ENCODE measurements around the gene OLIG2. TPM values are rescaled to one million over a fixed set of nuclear protein-coding genes. Genes with fewer than 3 reads are reported as not detected.

The OLIG2 gene
- total RNA-seq, 1 donor from 2014 or later = not detected

- H3K4me1 ChIP-seq = no peaks in the 10 kb centered on the region
- H3K27ac ChIP-seq (replicated peaks) = no peak overlapping the region
- H3K27me3 ChIP-seq (ENCODE audit: low read depth) = peaks cover 65% of the 10 kb centered on the region
- intact Hi-C loops (cut with micrococcal nuclease) = no loop called here
- H3K9me3 ChIP-seq (replicated peaks) = no peaks in the 10 kb centered on the region
- H3K4me3 ChIP-seq = no peak overlapping the region
- no peaks in the 10 kb centered on the region for H3K36me3 ChIP-seq
- no peak for DNase-seq
- no peak for TF ChIP-seq CTCF (IDR thresholded peaks at IDR 0.05; ENCODE audit: borderline replicate concordance)
These were observed 17.2 kb upstream of the OLIG2 start for GRCh38 chr21:33008333-33009051.

- H3K36me3 ChIP-seq = no peaks in the 10 kb centered on the region
- no peak for DNase-seq
- no peak for TF ChIP-seq CTCF (IDR thresholded peaks at IDR 0.05; ENCODE audit: borderline replicate concordance)
- H3K4me3 ChIP-seq = no peak overlapping the region
- intact Hi-C loops (cut with micrococcal nuclease) = no loop called here
- no peaks in the 10 kb centered on the region for H3K9me3 ChIP-seq (replicated peaks)
- no peak overlapping the region for H3K27ac ChIP-seq (replicated peaks)
- H3K27me3 ChIP-seq (ENCODE audit: low read depth) = peaks cover 82% of the 10 kb centered on the region
- no peaks in the 10 kb centered on the region for H3K4me1 ChIP-seq
These were observed 14.8 kb upstream of the OLIG2 start for GRCh38 chr21:33010931-33011330.

- Histone ChIP-seq H3K27ac (replicated peaks) (no peak overlapping the region), H3K4me3 (no peak overlapping the region), H3K36me3 (no peaks in the 10 kb centered on the region), H3K4me1 (no peaks in the 10 kb centered on the region), H3K9me3 (replicated peaks) (no peaks in the 10 kb centered on the region), H3K27me3 (ENCODE audit: low read depth) (peaks cover 87% of the 10 kb centered on the region)
- intact Hi-C loops (cut with micrococcal nuclease) = no loop called here
- DNase-seq = no peak
- no peak for TF ChIP-seq CTCF (IDR thresholded peaks at IDR 0.05; ENCODE audit: borderline replicate concordance)
These were observed 14.3 kb upstream of the OLIG2 start for GRCh38 chr21:33011462-33011861.

- TF ChIP-seq CTCF (IDR thresholded peaks at IDR 0.05; ENCODE audit: borderline replicate concordance) = no peak
These were observed 12.1 kb upstream of the OLIG2 start for GRCh38 chr21:33013626-33014025.

GRCh38 chr21:33014331-33014730 lies 11.4 kb upstream of the OLIG2 start:
- no peaks in the 10 kb centered on the region for H3K9me3 ChIP-seq (replicated peaks)
- H3K4me3 ChIP-seq = no peak overlapping the region
- intact Hi-C loops (cut with micrococcal nuclease) = no loop called here
- H3K36me3 ChIP-seq = no peaks in the 10 kb centered on the region
- H3K4me1 ChIP-seq = no peaks in the 10 kb centered on the region
- TF ChIP-seq CTCF (IDR thresholded peaks at IDR 0.05; ENCODE audit: borderline replicate concordance) = no peak
- H3K27ac ChIP-seq (replicated peaks) = no peak overlapping the region
- peaks cover 95% of the 10 kb centered on the region for H3K27me3 ChIP-seq (ENCODE audit: low read depth)
- no peak for DNase-seq

More at GRCh38 chr21:33013626-33014025, 12.1 kb upstream of the OLIG2 start:
- no peaks in the 10 kb centered on the region for H3K4me1 ChIP-seq
- no peak overlapping the region for H3K4me3 ChIP-seq
- no peaks in the 10 kb centered on the region for H3K9me3 ChIP-seq (replicated peaks)
- no peak for DNase-seq
- intact Hi-C loops (cut with micrococcal nuclease) = no loop called here
- H3K27ac ChIP-seq (replicated peaks) = no peak overlapping the region
- H3K27me3 ChIP-seq (ENCODE audit: low read depth) = peaks cover 90% of the 10 kb centered on the region
- no peaks in the 10 kb centered on the region for H3K36me3 ChIP-seq
